Nucleus accumbens (tissue), 56 donors: Measurements from ENCODE around the gene SLC35B1.

ENCODE experiments used
- DNase-seq, 56 donors: peaks; one replicate each; lab custom pipeline; 2025; lab: John Stamatoyannopoulos, UW

The SLC35B1 gene

GRCh38 chr17:49703557-49704277, 4.0 kb downstream of the SLC35B1 start:
- peak in 18 of 56 donors; percentile 1 to 52 (median 23) for DNase-seq

GRCh38 chr17:49700960-49701359, 6.8 kb downstream of the SLC35B1 start:
- peak in 16 of 56 donors; percentile 2 to 60 (median 24) for DNase-seq

- peak in 2 of 56 donors; percentile 3 to 18 for DNase-seq
Observed at GRCh38 chr17:49699966-49700575, 7.7 kb downstream of the SLC35B1 start.

- DNase-seq = no peak
Observed at GRCh38 chr17:49698005-49698404, 9.8 kb downstream of the SLC35B1 start.

GRCh38 chr17:49696233-49696761, 11.5 kb downstream of the SLC35B1 start:
- DNase-seq = peak in 2 of 56 donors; percentile 6 to 7

GRCh38 chr17:49695698-49696232, 12.0 kb downstream of the SLC35B1 start:
- DNase-seq = no peak

- peak in 33 of 56 donors; percentile 8 to 74 (median 22) for DNase-seq
Observed at GRCh38 chr17:49694847-49695697, 12.7 kb downstream of the SLC35B1 start.

- no peak for DNase-seq
Observed at GRCh38 chr17:49692751-49693150, 15.0 kb downstream of the SLC35B1 start.

- no peak for DNase-seq
Observed at GRCh38 chr17:49691677-49692191, 16.0 kb downstream of the SLC35B1 start.

- DNase-seq = no peak
Observed at GRCh38 chr17:49691086-49691676, 16.6 kb downstream of the SLC35B1 start.

- DNase-seq = no peak
Observed at GRCh38 chr17:49690256-49690655, 17.5 kb downstream of the SLC35B1 start.

- DNase-seq = no peak
Observed at GRCh38 chr17:49688848-49689247, 18.9 kb downstream of the SLC35B1 start.

- DNase-seq = no peak
Observed at GRCh38 chr17:49687878-49688491, 19.8 kb downstream of the SLC35B1 start.

GRCh38 chr17:49681106-49681979, 26.4 kb downstream of the SLC35B1 start:
- no peak for DNase-seq

GRCh38 chr17:49680314-49680713, 27.4 kb downstream of the SLC35B1 start:
- DNase-seq = peak in 2 of 56 donors; percentile 21 to 31

- peak; percentile 90 to 100 (median 98) for DNase-seq
Observed at GRCh38 chr17:49677933-49678847, 29.6 kb downstream of the SLC35B1 start, which contains the start of gene SPOP. SPOP (minus strand) TSS chr17:49678097; CDS start chr17:49622810, 55,287 bp downstream.
